HepG2 (cell line): Measurements from ENCODE around the gene TUBB3. TPM values are rescaled to one million over a fixed set of nuclear protein-coding genes. Genes with fewer than 3 reads are reported as not detected.

Experiments used
- ARHGAP35 ChIP-seq: sonication (generic); formaldehyde crosslinking; IDR thresholded peaks from 2 replicates; pipeline ENCODE4 v1.9.0; 2022; ENCODE audit warnings: mild to moderate bottlenecking, inconsistent platforms, moderate library complexity, missing genetic modification reagents, borderline replicate concordance
- ATF7 ChIP-seq, 2 experiments: fragments of 450-650 bp in 1 of 2; sonication (generic) in 1 of 2; formaldehyde crosslinking in 1 of 2; IDR thresholded peaks; 2 replicates each; pipeline versions ENCODE4 v1.4.0 to v1.6.1; 2016 to 2020; ENCODE audit warnings: antibody characterized with exemption in 1 of 2, mild to moderate bottlenecking in 1 of 2, missing genetic modification reagents in 1 of 2
- ELF1 ChIP-seq: sonication (generic); formaldehyde crosslinking; IDR thresholded peaks from 2 replicates; pipeline ENCODE4 v1.4.0; 2020; ENCODE audit warnings: missing genetic modification reagents
- HOXA3 ChIP-seq: sonication (generic); formaldehyde crosslinking; IDR thresholded peaks from 2 replicates; pipeline ENCODE4 v1.5.0; 2020; ENCODE audit warnings: missing genetic modification reagents
- MAFG ChIP-seq: sonication (generic); formaldehyde crosslinking; IDR thresholded peaks from 2 replicates; pipeline ENCODE4 v1.5.1; 2020; ENCODE audit warnings: mild to moderate bottlenecking, missing genetic modification reagents
- RBAK ChIP-seq: sonication (generic); formaldehyde crosslinking; IDR thresholded peaks from 2 replicates; pipeline ENCODE4 v1.5.1; 2020; ENCODE audit warnings: mild to moderate bottlenecking, missing genetic modification reagents
- RNF2 ChIP-seq: fragments of 450-650 bp; conservative IDR thresholded peaks from 2 replicates; pipeline ENCODE4 v1.6.1; 2016; ENCODE audit warnings: low read depth
- SNRNP70 ChIP-seq: fragments of 200-400 bp; formaldehyde crosslinking; IDR thresholded peaks from 2 replicates; pipeline ENCODE4 v1.6.1; 2017; ENCODE audit warnings: mild to moderate bottlenecking, low read depth, low read length, moderate library complexity
- ZNF225 ChIP-seq: sonication (generic); formaldehyde crosslinking; IDR thresholded peaks from 2 replicates; pipeline ENCODE4 v1.4.0; 2020; ENCODE audit warnings: mild to moderate bottlenecking, missing genetic modification reagents
- ZNF326 ChIP-seq: sonication (generic); formaldehyde crosslinking; IDR thresholded peaks from 2 replicates; pipeline ENCODE4 v1.4.0; 2020; ENCODE audit warnings: missing genetic modification reagents, borderline replicate concordance
- ZNF441 ChIP-seq: sonication (generic); formaldehyde crosslinking; IDR thresholded peaks from 2 replicates; pipeline ENCODE4 v1.7.0; 2021; ENCODE audit warnings: missing genetic modification reagents, borderline replicate concordance
- ZNF543 ChIP-seq: sonication (generic); formaldehyde crosslinking; IDR thresholded peaks from 2 replicates; pipeline ENCODE4 v1.4.0; 2020; ENCODE audit warnings: mild to moderate bottlenecking, missing genetic modification reagents
- ZNF782 ChIP-seq: sonication (generic); formaldehyde crosslinking; IDR thresholded peaks from 2 replicates; pipeline ENCODE4 v1.4.0; 2020; ENCODE audit warnings: missing genetic modification reagents, mild to moderate bottlenecking, borderline replicate concordance
- polyA plus RNA-seq, 8 experiments: library from polyadenylated mRNA; depleted of rRNA in 3 of 8; stranded (reverse) in 7 of 8; unstranded in 1 of 8; fragments of >200 nt; fragmentation: Illumina TruSeq in 4 of 8; extraction: Trizol in 4 of 8; gene quantifications; 2 replicates each; pipeline versions ENCODE4 v1.2.1 to v1.2.3, GENCODE V29; 2011 to 2016; ENCODE audit warnings: low read depth in 4 of 8, missing spikeins in 1 of 8, mixed read lengths in 1 of 8; ENCODE audit not compliant: insufficient read depth in 1 of 8
- total RNA-seq, 5 experiments: library from RNA; depleted of rRNA; stranded (reverse); fragments of >200 nt; fragmentation: Illumina TruSeq; extraction: Trizol; gene quantifications; 2 replicates each; pipeline ENCODE4 v1.2.3, GENCODE V29; 2016; ENCODE audit warnings: low read depth in 1 of 5
- TF ChIP-seq, protein P1 (sequence below): sonication (generic); IDR thresholded peaks from 2 replicates; pipeline ENCODE4 v1.6.1; 2016; ENCODE audit warnings: low read depth, borderline replicate concordance
- TF ChIP-seq, protein P2 (sequence below): sonication (generic); formaldehyde crosslinking; IDR thresholded peaks from 2 replicates; pipeline ENCODE4 v1.8.1; 2023; ENCODE audit warnings: mild to moderate bottlenecking, inconsistent platforms, moderate library complexity, missing genetic modification reagents, borderline replicate concordance
- TF ChIP-seq, protein P3 (sequence below): sonication (generic); formaldehyde crosslinking; IDR thresholded peaks from 2 replicates; pipeline ENCODE4 v1.4.0; 2020; ENCODE audit warnings: missing genetic modification reagents
- TF ChIP-seq, protein P4 (sequence below): sonication (generic); formaldehyde crosslinking; IDR thresholded peaks from 2 replicates; pipeline ENCODE4 v1.4.0; 2020; ENCODE audit warnings: low read depth, mild to moderate bottlenecking, missing genetic modification reagents
- TF ChIP-seq, protein P5 (sequence below): sonication (generic); formaldehyde crosslinking; IDR thresholded peaks from 2 replicates; pipeline ENCODE4 v1.5.1; 2020; ENCODE audit warnings: missing genetic modification reagents, mild to moderate bottlenecking, borderline replicate concordance

TUBB3 gene
- total and polyA plus RNA-seq, 2 of the 13 experiments (the other 11 are each of a cell fraction or from before 2014, with no cell fraction given): 110 to 185 TPM

DNA sequence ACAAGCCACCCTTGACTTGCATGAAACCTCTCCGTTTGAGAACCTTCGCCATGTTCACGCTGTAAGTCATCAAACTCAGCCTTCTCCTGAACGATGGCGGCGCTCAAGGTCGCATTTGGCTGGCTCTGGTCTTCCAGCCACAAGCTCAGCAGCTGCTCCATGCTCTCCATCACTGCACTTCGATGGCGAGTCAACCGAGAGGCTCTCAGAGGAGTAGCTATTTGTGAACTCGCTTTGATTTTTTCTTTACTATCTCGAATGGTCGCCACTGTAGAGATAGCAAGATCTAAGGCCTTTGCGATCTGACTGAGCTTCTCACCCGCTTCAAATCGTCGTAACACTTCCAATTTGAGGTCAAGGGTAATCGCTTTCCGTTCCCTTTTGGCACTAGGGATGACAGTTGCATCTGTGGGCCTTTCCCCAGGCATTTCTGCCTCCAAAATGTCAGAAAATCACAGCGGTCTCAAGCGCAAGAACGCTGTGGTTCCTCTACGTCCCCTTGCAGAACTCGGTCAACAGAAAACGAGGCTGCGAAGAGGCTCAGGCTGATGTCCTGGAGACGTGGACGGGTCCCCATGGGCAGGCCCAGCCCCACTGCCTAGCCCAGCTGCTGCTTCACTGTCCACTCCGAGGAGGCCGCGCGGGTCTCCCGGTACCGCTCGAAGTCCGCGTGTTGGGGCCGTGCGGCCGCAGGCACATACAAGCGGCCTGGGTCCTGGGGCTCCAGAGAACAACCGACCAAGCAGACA lies 48.5 kb downstream of the TUBB3 start (continued):
- TF ChIP-seq, protein P1, sequence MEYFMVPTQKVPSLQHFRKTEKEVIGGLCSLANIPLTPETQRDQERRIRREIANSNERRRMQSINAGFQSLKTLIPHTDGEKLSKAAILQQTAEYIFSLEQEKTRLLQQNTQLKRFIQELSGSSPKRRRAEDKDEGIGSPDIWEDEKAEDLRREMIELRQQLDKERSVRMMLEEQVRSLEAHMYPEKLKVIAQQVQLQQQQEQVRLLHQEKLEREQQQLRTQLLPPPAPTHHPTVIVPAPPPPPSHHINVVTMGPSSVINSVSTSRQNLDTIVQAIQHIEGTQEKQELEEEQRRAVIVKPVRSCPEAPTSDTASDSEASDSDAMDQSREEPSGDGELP: peak; percentile 40; the same call in 1 of the 2 replicates
- TF ChIP-seq RNF2: peak; percentile 93
- TF ChIP-seq ZNF441 (CRISPR knock-in tag): peak; percentile 31
- TF ChIP-seq RBAK (CRISPR knock-in tag): 0 out of 2 replicates have a peak, but pooled peaks have one; percentile 55
- 0 out of 2 replicates have a peak, but pooled peaks have one; percentile 8 for TF ChIP-seq ELF1 (CRISPR knock-in tag)
- no peak for TF ChIP-seq ATF7 (IDR thresholded peaks at IDR 0.05)
- TF ChIP-seq ATF7 (CRISPR knock-in tag; IDR thresholded peaks at IDR 0.05): peak; percentile 63; the same call in 1 of the 2 replicates
- TF ChIP-seq, protein P2, sequence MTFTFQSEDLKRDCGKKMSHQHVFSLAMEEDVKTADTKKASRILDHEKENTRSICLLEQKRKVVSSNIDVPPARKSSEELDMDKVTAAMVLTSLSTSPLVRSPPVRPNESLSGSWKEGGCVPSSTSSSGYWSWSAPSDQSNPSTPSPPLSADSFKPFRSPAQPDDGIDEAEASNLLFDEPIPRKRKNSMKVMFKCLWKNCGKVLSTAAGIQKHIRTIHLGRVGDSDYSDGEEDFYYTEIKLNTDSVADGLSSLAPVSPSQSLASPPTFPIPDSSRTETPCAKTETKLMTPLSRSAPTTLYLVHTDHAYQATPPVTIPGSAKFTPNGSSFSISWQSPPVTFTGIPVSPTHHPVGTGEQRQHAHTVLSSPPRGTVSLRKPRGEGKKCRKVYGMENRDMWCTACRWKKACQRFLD (CRISPR knock-in tag): 0 out of 2 replicates have a peak, but pooled peaks have one; percentile 83
- TF ChIP-seq, protein P3, sequence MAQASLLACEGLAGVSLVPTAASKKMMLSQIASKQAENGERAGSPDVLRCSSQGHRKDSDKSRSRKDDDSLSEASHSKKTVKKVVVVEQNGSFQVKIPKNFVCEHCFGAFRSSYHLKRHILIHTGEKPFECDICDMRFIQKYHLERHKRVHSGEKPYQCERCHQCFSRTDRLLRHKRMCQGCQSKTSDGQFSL: no peak
- peak; percentile 22; the same call in 1 of the 2 replicates for TF ChIP-seq ARHGAP35
- 0 out of 2 replicates have a peak, but pooled peaks have one; percentile 67 for TF ChIP-seq ZNF543 (CRISPR knock-in tag)
- 0 out of 2 replicates have a peak, but pooled peaks have one; percentile 30 for TF ChIP-seq ZNF782 (CRISPR knock-in tag)
- TF ChIP-seq SNRNP70: no peak
- TF ChIP-seq ZNF326 (CRISPR knock-in tag): no peak
- TF ChIP-seq ZNF225: peak; percentile 83; the same call in 1 of the 2 replicates
- peak; percentile 68; the same call in 1 of the 2 replicates for TF ChIP-seq MAFG (CRISPR knock-in tag)
- TF ChIP-seq, protein P4, sequence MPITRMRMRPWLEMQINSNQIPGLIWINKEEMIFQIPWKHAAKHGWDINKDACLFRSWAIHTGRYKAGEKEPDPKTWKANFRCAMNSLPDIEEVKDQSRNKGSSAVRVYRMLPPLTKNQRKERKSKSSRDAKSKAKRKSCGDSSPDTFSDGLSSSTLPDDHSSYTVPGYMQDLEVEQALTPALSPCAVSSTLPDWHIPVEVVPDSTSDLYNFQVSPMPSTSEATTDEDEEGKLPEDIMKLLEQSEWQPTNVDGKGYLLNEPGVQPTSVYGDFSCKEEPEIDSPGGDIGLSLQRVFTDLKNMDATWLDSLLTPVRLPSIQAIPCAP (CRISPR knock-in tag): peak; percentile 74; the same call in 1 of the 2 replicates
- TF ChIP-seq, protein P5, sequence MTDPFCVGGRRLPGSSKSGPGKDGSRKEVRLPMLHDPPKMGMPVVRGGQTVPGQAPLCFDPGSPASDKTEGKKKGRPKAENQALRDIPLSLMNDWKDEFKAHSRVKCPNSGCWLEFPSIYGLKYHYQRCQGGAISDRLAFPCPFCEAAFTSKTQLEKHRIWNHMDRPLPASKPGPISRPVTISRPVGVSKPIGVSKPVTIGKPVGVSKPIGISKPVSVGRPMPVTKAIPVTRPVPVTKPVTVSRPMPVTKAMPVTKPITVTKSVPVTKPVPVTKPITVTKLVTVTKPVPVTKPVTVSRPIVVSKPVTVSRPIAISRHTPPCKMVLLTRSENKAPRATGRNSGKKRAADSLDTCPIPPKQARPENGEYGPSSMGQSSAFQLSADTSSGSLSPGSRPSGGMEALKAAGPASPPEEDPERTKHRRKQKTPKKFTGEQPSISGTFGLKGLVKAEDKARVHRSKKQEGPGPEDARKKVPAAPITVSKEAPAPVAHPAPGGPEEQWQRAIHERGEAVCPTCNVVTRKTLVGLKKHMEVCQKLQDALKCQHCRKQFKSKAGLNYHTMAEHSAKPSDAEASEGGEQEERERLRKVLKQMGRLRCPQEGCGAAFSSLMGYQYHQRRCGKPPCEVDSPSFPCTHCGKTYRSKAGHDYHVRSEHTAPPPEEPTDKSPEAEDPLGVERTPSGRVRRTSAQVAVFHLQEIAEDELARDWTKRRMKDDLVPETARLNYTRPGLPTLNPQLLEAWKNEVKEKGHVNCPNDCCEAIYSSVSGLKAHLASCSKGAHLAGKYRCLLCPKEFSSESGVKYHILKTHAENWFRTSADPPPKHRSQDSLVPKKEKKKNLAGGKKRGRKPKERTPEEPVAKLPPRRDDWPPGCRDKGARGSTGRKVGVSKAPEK (CRISPR knock-in tag): peak; percentile 66; the same call in 1 of the 2 replicates
- TF ChIP-seq HOXA3: 0 out of 2 replicates have a peak, but pooled peaks have one; percentile 26
